ENCODE data around the gene NCDN. TPM values are rescaled to one million over a fixed set of nuclear protein-coding genes. Genes with fewer than 3 reads are reported as not detected.
"Not testable (repeated sequence)": the region's sequence is repeated elsewhere in the genome, so short reads cannot be mapped to it uniquely, and the experiment has no call there.

Gene NCDN
- total RNA-seq, 2 experiments from 2014 or later, result 12.1 to 13.4 TPM

DNA sequence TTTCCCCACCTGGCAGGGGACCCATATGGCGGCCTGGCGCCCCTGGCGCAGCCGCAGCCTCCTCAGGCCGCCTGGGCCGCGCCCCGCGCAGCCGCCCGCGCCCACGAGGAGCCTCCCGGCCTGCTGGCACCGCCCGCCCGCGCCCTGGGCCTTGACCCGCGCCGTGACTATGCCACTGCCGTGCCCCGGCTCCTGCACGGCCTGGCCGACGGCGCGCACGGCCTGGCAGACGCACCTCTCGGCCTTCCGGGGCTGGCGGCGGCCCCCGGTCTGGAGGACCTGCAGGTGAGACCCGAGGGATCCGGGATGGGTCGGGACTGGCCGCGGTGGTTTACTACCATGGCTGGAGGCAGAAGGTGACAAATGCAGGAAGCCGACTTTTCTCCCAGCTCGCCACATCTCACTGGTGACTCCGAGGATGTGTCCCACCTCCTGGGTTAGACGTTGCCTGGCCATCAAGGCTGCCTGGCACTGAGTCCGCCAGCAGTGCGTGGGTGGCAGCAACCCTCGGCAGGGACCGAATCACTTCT, 16.6 kb downstream of the NCDN start:
- Mint-ChIP-seq H3K4me3 (no peak overlapping the region), H3K36me3 (ENCODE audit: low read depth) (peaks cover 2% of the 10 kb centered on the region), H3K4me1 (ENCODE audit: low read depth) (peaks cover 18% of the 10 kb centered on the region), H3K27me3 (ENCODE audit: low read depth) (peaks cover 20% of the 10 kb centered on the region), H3K9me3 (no peaks in the 10 kb centered on the region), H3K27ac (no peak overlapping the region)
- CTCF ChIA-PET, result interaction anchor here (1.1 kb wide), 1 partner anchor 9 kb away, joined by 3 read pairs; no protein-coding TSS in a partner anchor
- DNase-seq, result no peak
- intact Hi-C loops (cut with micrococcal nuclease), result no loop called here

DNA sequence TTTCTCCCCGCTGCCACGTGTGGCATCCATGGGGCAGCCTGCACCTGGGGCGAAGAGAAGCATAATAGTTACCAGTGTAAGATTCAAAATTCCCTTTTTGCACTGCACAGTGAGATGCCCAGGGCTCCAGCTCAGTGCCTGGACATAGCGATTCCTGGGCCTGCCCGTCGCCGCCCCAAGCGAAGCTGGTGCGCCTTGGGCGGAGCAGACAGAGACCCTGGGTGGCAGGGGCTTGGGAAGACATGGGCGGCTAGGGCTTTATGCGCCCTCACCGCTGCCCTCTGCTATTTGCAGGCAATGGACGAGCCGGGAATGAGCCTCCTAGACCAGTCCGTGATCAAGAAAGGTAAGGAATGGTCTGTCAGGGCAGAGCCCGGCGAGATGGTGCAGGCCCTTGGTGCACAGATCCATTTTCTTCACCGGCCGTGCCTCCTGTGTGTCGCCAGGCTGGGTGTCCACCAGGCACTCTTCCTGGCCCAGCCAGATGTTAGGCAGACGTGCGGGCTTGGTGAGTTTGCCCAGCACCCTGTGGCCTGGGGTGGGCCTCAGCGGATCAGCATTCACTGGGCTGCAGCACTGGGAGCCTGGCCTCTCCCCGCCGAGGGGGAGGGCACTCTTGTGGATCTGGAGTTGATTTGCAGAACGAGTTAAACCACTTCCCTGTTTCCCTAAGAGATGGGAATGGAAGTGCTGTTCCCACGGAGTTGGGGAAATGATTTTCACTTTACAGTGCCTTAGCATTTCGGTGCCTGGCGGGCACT, 17.2 kb downstream of the NCDN start:
- H3K9me3 Mint-ChIP-seq, result no peaks in the 10 kb centered on the region
- intact Hi-C loops (cut with micrococcal nuclease), result loop anchor here (5.0 kb wide), 1 partner anchor 62 kb away; no protein-coding TSS in a partner anchor
- no peak overlapping the region for H3K27ac Mint-ChIP-seq
- H3K4me3 Mint-ChIP-seq, result no peak overlapping the region
- DNase-seq, result no peak
- CTCF ChIA-PET, result no interaction called here
- peaks cover 20% of the 10 kb centered on the region for H3K27me3 Mint-ChIP-seq (ENCODE audit: low read depth)
- H3K4me1 Mint-ChIP-seq (ENCODE audit: low read depth), result peaks cover 18% of the 10 kb centered on the region
- H3K36me3 Mint-ChIP-seq (ENCODE audit: low read depth), result peaks cover 2% of the 10 kb centered on the region

DNA sequence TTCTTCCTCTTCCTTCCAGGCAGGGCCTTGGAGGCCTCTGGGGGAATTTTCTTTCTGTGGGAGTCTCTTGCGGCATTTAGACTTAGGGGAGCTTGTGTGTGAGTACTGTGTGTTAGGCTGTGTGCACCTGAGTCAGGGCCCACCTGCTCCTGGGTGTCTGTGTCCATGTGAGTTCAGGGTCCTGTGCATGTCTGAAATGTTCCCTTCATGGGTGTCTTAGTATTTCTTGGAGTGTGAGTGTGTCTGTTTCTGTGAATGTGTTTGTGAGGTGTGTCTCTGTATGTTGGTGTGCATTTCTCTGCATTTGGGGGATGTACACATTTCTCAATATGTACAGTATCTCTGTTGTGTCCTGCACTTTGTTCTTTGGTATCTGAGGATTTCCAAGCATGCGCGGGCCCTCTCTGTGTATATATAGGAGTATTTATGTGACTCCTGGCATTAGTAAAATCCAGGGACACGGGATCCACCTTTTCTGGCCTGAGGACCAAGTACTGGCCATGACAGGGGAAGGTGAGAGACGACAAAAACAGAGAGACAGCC, 17.9 kb downstream of the NCDN start:
- H3K4me3 Mint-ChIP-seq, result no peak overlapping the region
- DNase-seq, result no peak
- peaks cover 2% of the 10 kb centered on the region for H3K36me3 Mint-ChIP-seq (ENCODE audit: low read depth)
- H3K27me3 Mint-ChIP-seq (ENCODE audit: low read depth), result peaks cover 20% of the 10 kb centered on the region
- H3K9me3 Mint-ChIP-seq, result no peaks in the 10 kb centered on the region
- CTCF ChIA-PET, result no interaction called here
- intact Hi-C loops (cut with micrococcal nuclease), result loop anchor here (5.0 kb wide), 1 partner anchor 62 kb away; no protein-coding TSS in a partner anchor
- peaks cover 18% of the 10 kb centered on the region for H3K4me1 Mint-ChIP-seq (ENCODE audit: low read depth)
- no peak overlapping the region for H3K27ac Mint-ChIP-seq

DNA sequence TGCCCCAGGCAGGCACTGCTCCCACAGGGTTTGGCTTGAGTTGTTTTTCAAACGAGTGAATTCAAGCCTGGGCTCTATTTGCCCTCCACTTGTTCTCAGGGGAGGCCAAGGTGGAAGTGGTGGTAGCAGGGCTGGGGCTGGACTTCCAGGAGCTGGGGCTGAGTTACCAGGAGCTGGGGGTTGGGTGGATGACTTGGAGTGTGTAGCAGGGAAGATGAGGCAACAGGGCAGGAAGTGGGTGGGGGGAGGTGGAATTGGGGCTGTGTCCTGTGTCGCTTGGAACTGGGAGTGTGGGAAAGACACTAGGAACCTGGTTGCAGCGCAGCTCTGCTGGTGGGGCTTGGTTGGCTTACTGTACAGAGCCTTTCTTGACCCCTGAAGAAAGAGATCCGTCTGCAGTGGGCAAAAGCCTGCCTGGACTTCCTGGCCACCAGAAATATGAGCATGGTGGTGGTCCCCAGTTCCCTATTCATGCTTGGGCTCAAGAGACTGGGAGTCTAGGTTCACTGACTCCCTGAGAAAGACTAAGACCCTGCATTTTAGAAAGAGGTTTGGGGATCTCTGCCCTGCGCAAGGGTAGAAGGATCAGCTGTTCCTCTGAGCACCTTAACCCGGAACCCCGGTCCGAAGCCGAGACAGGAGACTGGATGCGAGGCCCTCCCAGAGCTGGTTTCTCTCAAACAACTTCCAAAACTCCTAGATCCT, 18.6 kb downstream of the NCDN start:
- intact Hi-C loops (cut with micrococcal nuclease), result loop anchor here (5.0 kb wide), 1 partner anchor 61 kb away; no protein-coding TSS in a partner anchor
- H3K36me3 Mint-ChIP-seq (ENCODE audit: low read depth), result peaks cover 2% of the 10 kb centered on the region
- DNase-seq, result no peak

DNA sequence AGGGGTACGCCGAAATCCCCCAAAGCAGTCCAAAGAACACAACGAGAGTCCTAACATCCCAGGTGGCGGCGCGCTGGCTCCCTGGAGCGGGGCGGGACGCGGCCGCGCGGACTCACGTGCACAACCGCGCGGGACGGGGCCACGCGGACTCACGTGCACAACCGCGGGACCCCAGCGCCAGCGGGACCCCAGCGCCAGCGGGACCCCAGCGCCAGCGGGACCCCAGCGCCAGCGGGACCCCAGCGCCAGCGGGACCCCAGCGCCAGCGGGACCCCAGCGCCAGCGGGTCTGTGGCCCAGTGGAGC, 19.1 kb downstream of the NCDN start:
- H3K27ac Mint-ChIP-seq; H3K9me3 Mint-ChIP-seq; H3K36me3 Mint-ChIP-seq (ENCODE audit: low read depth); DNase-seq: not testable (repeated sequence)
- H3K4me3 Mint-ChIP-seq, result peak overlapping the region; percentile 63
- CTCF ChIA-PET, result interaction anchor here (3.1 kb wide), 1 partner anchor 151 kb away, joined by 21 read pairs; no protein-coding TSS in a partner anchor
- intact Hi-C loops (cut with micrococcal nuclease), result loop anchor here (5.0 kb wide), 1 partner anchor 61 kb away; no protein-coding TSS in a partner anchor
- H3K27me3 Mint-ChIP-seq (ENCODE audit: low read depth), result peaks cover 20% of the 10 kb centered on the region
- peaks cover 18% of the 10 kb centered on the region for H3K4me1 Mint-ChIP-seq (ENCODE audit: low read depth)

More for the DNA sequence above, 18.6 kb downstream of the NCDN start:
- CTCF ChIA-PET, result interaction anchor here (3.1 kb wide), 1 partner anchor 151 kb away, joined by 21 read pairs; no protein-coding TSS in a partner anchor
- Mint-ChIP-seq H3K27me3 (ENCODE audit: low read depth) (peaks cover 20% of the 10 kb centered on the region), H3K4me3 (peak overlapping the region; percentile 63), H3K4me1 (ENCODE audit: low read depth) (peaks cover 18% of the 10 kb centered on the region), H3K27ac (no peak overlapping the region), H3K9me3 (no peaks in the 10 kb centered on the region)

DNA sequence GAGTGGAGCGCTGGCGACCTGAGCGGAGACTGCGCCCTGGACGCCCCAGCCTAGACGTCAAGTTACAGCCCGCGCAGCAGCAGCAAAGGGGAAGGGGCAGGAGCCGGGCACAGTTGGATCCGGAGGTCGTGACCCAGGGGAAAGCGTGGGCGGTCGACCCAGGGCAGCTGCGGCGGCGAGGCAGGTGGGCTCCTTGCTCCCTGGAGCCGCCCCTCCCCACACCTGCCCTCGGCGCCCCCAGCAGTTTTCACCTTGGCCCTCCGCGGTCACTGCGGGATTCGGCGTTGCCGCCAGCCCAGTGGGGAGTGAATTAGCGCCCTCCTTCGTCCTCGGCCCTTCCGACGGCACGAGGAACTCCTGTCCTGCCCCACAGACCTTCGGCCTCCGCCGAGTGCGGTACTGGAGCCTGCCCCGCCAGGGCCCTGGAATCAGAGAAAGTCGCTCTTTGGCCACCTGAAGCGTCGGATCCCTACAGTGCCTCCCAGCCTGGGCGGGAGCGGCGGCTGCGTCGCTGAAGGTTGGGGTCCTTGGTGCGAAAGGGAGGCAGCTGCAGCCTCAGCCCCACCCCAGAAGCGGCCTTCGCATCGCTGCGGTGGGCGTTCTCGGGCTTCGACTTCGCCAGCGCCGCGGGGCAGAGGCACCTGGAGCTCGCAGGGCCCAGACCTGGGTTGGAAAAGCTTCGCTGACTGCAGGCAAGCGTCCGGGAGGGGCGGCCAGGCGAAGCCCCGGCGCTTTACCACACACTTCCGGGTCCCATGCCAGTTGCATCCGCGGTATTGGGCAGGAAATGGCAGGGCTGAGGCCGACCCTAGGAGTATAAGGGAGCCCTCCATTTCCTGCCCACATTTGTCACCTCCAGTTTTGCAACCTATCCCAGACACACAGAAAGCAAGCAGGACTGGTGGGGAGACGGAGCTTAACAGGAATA, 19.7 kb downstream of the NCDN start:
- H3K4me3 Mint-ChIP-seq, result peak overlapping the region; percentile 69
- peaks cover 18% of the 10 kb centered on the region for H3K4me1 Mint-ChIP-seq (ENCODE audit: low read depth)
- CTCF ChIA-PET, result interaction anchor here (1.4 to 3.1 kb wide), 4 partner anchors 8 to 150 kb away, joined by 8 to 21 read pairs (median 13); no protein-coding TSS in a partner anchor
- peaks cover 20% of the 10 kb centered on the region for H3K27me3 Mint-ChIP-seq (ENCODE audit: low read depth)
- peak; percentile 76 for DNase-seq
- H3K36me3 Mint-ChIP-seq (ENCODE audit: low read depth), result peaks cover 2% of the 10 kb centered on the region
- no peaks in the 10 kb centered on the region for H3K9me3 Mint-ChIP-seq
- intact Hi-C loops (cut with micrococcal nuclease), result loop anchor here (5.0 kb wide), 1 partner anchor 60 kb away; no protein-coding TSS in a partner anchor
- H3K27ac Mint-ChIP-seq, result peak overlapping the region; percentile 13

DNA sequence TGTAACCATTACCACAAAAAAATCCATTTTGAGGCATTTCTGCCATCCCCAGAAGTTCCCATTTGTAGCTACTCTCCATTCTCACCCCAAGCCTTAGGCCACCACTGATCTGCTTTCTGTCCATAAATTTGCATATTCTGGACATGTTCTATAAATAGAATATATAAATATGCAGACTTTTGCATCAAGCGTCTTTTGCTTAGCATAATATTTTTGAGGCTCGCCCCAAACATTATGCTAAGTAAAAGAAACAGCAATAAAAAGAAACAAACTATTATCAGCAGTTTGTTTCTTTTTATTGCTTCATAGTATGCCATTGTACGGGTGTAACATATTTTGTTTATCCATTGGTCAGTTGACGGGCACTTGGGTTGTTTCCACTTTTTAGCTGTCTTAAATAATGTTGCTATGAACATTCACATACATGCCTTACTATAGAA, 23.4 kb downstream of the NCDN start:
- intact Hi-C loops (cut with micrococcal nuclease), result no loop called here
- Mint-ChIP-seq H3K9me3 (no peaks in the 10 kb centered on the region), H3K27me3 (ENCODE audit: low read depth) (peaks cover 6% of the 10 kb centered on the region), H3K36me3 (ENCODE audit: low read depth) (peaks cover 2% of the 10 kb centered on the region), H3K27ac (no peak overlapping the region), H3K4me3 (no peak overlapping the region), H3K4me1 (ENCODE audit: low read depth) (peaks cover 18% of the 10 kb centered on the region)
- CTCF ChIA-PET, result no interaction called here
- DNase-seq, result no peak

DNA sequence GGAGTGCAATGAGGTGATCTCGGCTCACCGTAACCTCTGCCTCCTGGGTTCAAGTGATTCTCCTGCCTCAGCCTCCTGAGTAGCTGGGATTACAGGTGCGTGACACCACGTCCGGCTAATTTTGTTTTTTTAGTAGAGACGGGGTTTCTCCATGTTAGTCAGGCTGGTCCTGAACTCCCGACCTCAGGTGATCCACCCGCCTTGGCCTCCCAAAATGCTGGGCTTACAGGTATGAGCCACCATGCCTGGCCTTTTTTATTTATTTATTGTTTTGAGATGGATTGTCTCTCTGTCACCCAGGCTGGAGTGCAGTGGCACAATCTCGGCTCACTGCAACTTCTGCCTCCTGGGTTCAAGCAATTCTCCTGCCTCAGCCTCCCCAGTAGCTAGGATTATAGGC, 24.0 kb downstream of the NCDN start:
- H3K9me3 Mint-ChIP-seq; H3K27me3 Mint-ChIP-seq (ENCODE audit: low read depth); H3K36me3 Mint-ChIP-seq (ENCODE audit: low read depth); DNase-seq; intact Hi-C loops (cut with micrococcal nuclease); H3K27ac Mint-ChIP-seq; H3K4me3 Mint-ChIP-seq: not testable (repeated sequence)
- peaks cover 12% of the 10 kb centered on the region for H3K4me1 Mint-ChIP-seq (ENCODE audit: low read depth)
- CTCF ChIA-PET, result interaction anchor here (0.7 kb wide), 1 partner anchor 235 kb away, joined by 5 read pairs; no protein-coding TSS in a partner anchor

DNA sequence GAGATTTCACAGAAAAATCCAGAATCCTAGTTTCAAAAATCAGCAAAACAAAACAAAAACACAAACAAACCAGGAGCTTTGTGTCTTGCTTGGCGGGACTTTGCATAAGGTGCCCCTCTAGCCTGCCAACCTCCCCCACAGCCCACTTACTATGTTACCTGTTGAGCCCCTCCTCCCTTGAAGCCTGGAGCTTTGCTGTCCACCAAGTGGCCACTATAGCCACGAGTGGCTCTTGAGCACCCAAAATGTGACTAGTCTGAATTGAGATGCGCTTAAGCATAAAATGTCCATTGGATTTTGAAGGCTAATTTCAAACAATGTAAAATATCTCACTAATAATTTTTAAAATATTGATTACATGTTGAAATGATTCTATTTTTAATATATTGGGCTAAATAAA, 27.7 kb downstream of the NCDN start:
- H3K4me3 Mint-ChIP-seq, result no peak overlapping the region
- no peaks in the 10 kb centered on the region for H3K36me3 Mint-ChIP-seq (ENCODE audit: low read depth)
- CTCF ChIA-PET, result interaction anchor here (1.0 to 1.4 kb wide), 2 partner anchors 130 to 143 kb away, joined by 4 to 5 read pairs; no protein-coding TSS in a partner anchor
- no peaks in the 10 kb centered on the region for H3K9me3 Mint-ChIP-seq
- no peaks in the 10 kb centered on the region for H3K27me3 Mint-ChIP-seq (ENCODE audit: low read depth)
- H3K4me1 Mint-ChIP-seq (ENCODE audit: low read depth), result no peaks in the 10 kb centered on the region
- no peak for DNase-seq
- intact Hi-C loops (cut with micrococcal nuclease), result no loop called here
- H3K27ac Mint-ChIP-seq, result no peak overlapping the region

DNA sequence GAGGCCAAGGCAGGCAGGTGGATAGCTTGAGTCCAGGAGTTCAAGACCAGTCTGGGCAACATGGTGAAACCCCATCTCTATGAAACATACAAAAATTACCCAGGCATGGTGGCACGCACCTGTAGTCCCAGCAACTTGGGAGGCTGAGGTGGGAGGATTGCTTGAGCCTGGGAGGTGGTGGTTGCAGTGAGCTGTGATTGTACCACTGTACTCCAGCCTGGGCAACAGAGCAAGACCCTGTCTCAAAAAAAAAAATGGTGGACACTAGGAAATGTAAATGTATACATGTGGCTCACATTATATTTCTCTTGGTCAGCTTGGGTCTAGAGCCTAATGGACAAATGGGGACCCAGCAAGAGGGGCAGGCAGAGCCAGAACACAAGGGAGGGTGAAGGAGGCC, 28.2 kb downstream of the NCDN start:
- H3K27ac Mint-ChIP-seq; H3K9me3 Mint-ChIP-seq; H3K4me3 Mint-ChIP-seq; H3K4me1 Mint-ChIP-seq (ENCODE audit: low read depth); DNase-seq; H3K36me3 Mint-ChIP-seq (ENCODE audit: low read depth); H3K27me3 Mint-ChIP-seq (ENCODE audit: low read depth); intact Hi-C loops (cut with micrococcal nuclease): not testable (repeated sequence)
- CTCF ChIA-PET, result interaction anchor here (1.4 kb wide), 1 partner anchor 130 kb away, joined by 5 read pairs; no protein-coding TSS in a partner anchor

DNA sequence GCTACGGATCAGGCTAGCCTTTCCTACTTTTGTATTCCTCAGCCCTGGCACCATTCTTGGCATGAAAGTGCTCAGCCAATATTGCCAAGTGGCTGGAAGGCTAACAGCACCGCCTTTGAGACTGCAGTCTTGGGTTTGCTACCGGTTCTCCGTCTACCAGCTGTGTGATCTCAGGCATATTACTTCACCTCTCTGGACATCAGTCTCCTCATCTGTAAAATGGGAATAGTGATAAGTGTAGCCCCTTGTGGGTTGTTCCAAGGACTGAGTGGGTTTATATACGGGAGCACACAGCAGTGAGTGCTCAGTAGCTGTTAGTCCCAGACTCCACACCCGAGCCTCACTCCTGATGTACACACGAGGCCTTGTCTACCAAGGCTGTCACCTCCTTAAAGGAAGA, 29.2 kb downstream of the NCDN start:
- peaks cover 4% of the 10 kb centered on the region for H3K36me3 Mint-ChIP-seq (ENCODE audit: low read depth)
- H3K27ac Mint-ChIP-seq, result no peak overlapping the region
- H3K9me3 Mint-ChIP-seq, result no peaks in the 10 kb centered on the region
- CTCF ChIA-PET, result no interaction called here
- no peaks in the 10 kb centered on the region for H3K4me1 Mint-ChIP-seq (ENCODE audit: low read depth)
- H3K4me3 Mint-ChIP-seq, result no peak overlapping the region
- intact Hi-C loops (cut with micrococcal nuclease), result no loop called here
- no peaks in the 10 kb centered on the region for H3K27me3 Mint-ChIP-seq (ENCODE audit: low read depth)
- no peak for DNase-seq
